Osteoblast (primary cell): ENCODE measurements around the gene TAF7. TPM values are rescaled to one million over a fixed set of nuclear protein-coding genes. Genes with fewer than 3 reads are reported as not detected.
"Not testable (repeated sequence)": the region's sequence is repeated elsewhere in the genome, so short reads cannot be mapped to it uniquely, and the experiment has no call there.

Experiments used
- DNase-seq: peaks from one replicate; pipeline ENCODE4 v3.0.0; 2011; ENCODE audit warnings: low spot score, mixed read lengths; ENCODE audit not compliant: insufficient read length; ENCODE audit errors: missing footprints
- H2AFZ ChIP-seq: 2 replicates; pipeline ENCODE4 v1.6.0; 2011; ENCODE audit warnings: mild to moderate bottlenecking, low read length
- H3K27ac ChIP-seq: 2 replicates; pipeline ENCODE4 v1.5.1; 2011; ENCODE audit warnings: mild to moderate bottlenecking, low read depth, low read length, moderate library complexity
- H3K27me3 ChIP-seq: 2 replicates; pipeline ENCODE4 v1.6.0; 2012; ENCODE audit warnings: mild to moderate bottlenecking, control low read depth, inconsistent platforms, low read length, moderate library complexity; ENCODE audit not compliant: insufficient read depth
- H3K36me3 ChIP-seq: 2 replicates; pipeline ENCODE4 v1.5.1; 2011; ENCODE audit warnings: mild to moderate bottlenecking, low read length, control low read depth, moderate library complexity; ENCODE audit not compliant: insufficient read depth
- H3K4me1 ChIP-seq: 2 replicates; pipeline ENCODE4 v1.5.1; 2011; ENCODE audit warnings: mild to moderate bottlenecking, low read length, control low read depth, moderate library complexity; ENCODE audit not compliant: insufficient read depth
- H3K4me2 ChIP-seq: 2 replicates; pipeline ENCODE4 v1.6.0; 2011; ENCODE audit warnings: mild to moderate bottlenecking, low read length; ENCODE audit not compliant: insufficient read depth
- H3K4me3 ChIP-seq: fragments of 200-600 bp; sonication (generic); 3 replicates; pipeline ENCODE4 v1.5.1; 2012; ENCODE audit warnings: mild to moderate bottlenecking, low read length, inconsistent platforms; ENCODE audit not compliant: insufficient read depth
- H3K79me2 ChIP-seq: 2 replicates; pipeline ENCODE4 v1.6.0; 2012; ENCODE audit warnings: mild to moderate bottlenecking, low read length, control low read depth, inconsistent platforms; ENCODE audit not compliant: insufficient read depth
- H3K9me3 ChIP-seq: 2 replicates; pipeline ENCODE4 v1.5.1; 2011; ENCODE audit warnings: low read depth, low read length, control low read depth
- H4K20me1 ChIP-seq: 2 replicates; pipeline ENCODE4 v1.6.0; 2012; ENCODE audit warnings: mild to moderate bottlenecking, low read length, control low read depth; ENCODE audit not compliant: insufficient read depth
- total RNA-seq: library from RNA; depleted of rRNA; stranded (reverse); fragments of >200 nt; gene quantifications from 2 replicates; pipeline ENCODE4 v1.2.3, GENCODE V29; 2012
- TF ChIP-seq, protein P1 (sequence below): IDR thresholded peaks from 2 replicates; pipeline ENCODE4 v1.5.1; 2011; ENCODE audit warnings: mild to moderate bottlenecking, low read depth, low read length, moderate library complexity; ENCODE audit errors: extremely low read depth

Gene TAF7
- total RNA-seq, 1 donor, result 48.1 TPM

DNA sequence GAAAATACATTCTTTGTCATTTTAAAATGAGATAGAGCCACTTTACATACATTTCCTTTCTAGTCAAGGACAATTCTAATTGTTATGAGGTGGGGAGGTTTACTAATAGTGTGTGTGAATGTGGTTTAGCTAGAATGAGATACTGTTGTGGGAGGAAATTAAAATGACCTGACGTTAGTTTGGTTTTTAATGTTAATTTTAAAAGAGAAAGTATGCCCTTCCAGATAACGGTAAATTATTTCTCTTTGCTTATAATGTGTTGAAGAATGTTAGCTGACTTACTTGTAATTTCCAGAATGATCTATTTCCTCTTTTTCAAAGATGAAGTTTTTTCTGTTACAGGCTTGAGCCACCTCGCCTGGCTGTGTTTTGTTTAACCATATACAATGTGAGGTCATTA lies 1.7 kb upstream of the TAF7 start:
- Histone ChIP-seq H3K27ac (no peak overlapping the region), H4K20me1 (peaks cover 20% of the 10 kb centered on the region), H3K4me3 (no peak overlapping the region), H3K4me1 (peaks cover 4% of the 10 kb centered on the region), H3K27me3 (no peaks in the 10 kb centered on the region), H3K79me2 (peaks cover 25% of the 10 kb centered on the region), H3K4me2 (no peak overlapping the region), H3K36me3 (peaks cover 22% of the 10 kb centered on the region), H2AFZ (no peak overlapping the region), H3K9me3 (peaks cover 19% of the 10 kb centered on the region)
- TF ChIP-seq, protein P1, sequence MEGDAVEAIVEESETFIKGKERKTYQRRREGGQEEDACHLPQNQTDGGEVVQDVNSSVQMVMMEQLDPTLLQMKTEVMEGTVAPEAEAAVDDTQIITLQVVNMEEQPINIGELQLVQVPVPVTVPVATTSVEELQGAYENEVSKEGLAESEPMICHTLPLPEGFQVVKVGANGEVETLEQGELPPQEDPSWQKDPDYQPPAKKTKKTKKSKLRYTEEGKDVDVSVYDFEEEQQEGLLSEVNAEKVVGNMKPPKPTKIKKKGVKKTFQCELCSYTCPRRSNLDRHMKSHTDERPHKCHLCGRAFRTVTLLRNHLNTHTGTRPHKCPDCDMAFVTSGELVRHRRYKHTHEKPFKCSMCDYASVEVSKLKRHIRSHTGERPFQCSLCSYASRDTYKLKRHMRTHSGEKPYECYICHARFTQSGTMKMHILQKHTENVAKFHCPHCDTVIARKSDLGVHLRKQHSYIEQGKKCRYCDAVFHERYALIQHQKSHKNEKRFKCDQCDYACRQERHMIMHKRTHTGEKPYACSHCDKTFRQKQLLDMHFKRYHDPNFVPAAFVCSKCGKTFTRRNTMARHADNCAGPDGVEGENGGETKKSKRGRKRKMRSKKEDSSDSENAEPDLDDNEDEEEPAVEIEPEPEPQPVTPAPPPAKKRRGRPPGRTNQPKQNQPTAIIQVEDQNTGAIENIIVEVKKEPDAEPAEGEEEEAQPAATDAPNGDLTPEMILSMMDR, result no peak
- DNase-seq, result no peak

DNA sequence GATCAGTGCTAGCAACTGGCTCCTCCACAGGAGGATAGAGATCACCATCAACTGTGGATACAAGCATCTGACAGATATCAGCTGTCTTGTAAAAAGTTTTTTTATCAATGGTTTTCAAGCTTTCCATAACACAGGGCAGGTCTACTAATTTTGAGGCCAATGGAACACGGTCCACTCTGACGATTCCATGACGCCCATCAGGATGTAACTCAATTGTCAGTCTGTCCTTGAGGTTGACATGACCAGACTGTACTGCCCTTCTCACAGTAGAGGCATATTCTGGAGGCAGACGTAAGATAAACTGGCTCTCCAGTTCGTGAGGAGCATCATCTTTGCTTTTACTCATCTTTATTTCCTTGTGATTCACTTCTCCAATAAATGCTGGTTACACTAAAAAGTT lies 885 bp downstream of the TAF7 start:
- TF ChIP-seq, protein P1, result no peak
- peak overlapping the region; percentile 98 for H3K27ac ChIP-seq
- peaks cover 45% of the 10 kb centered on the region for H3K79me2 ChIP-seq

DNA sequence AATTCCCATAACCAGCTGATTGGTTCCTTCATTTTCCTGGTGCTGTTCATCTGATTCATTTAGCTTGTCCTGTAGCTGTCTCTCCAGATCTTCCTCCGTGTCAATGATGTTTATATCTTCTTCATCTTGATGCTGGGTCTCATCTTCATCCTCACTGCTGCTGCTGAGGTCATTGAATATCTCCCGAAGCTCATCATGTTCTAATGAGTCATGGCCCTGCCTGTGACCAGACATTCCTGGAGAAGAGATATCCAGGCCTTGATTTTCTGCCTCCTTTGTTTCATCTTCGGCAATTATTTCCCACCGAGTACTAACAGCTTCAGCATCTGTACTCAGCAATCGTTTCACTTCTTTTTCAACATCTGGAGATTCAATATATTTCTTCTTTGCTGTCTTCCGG lies 1.4 kb downstream of the TAF7 start:
- Histone ChIP-seq H3K4me3 (peak overlapping the region; percentile 90), H2AFZ (no peak overlapping the region), H3K27me3 (no peaks in the 10 kb centered on the region), H3K4me1 (peaks cover 4% of the 10 kb centered on the region), H3K9me3 (peaks cover 26% of the 10 kb centered on the region), H3K4me2 (no peak overlapping the region), H3K79me2 (peaks cover 49% of the 10 kb centered on the region), H3K36me3 (peaks cover 38% of the 10 kb centered on the region), H3K27ac (no peak overlapping the region), H4K20me1 (peaks cover 22% of the 10 kb centered on the region)
- TF ChIP-seq, protein P1, result no peak
- DNase-seq, result no peak

More for the DNA sequence above, 885 bp downstream of the TAF7 start:
- peaks cover 38% of the 10 kb centered on the region for H3K36me3 ChIP-seq
- H3K27me3 ChIP-seq, result no peaks in the 10 kb centered on the region
- peaks cover 4% of the 10 kb centered on the region for H3K4me1 ChIP-seq
- peaks cover 22% of the 10 kb centered on the region for H4K20me1 ChIP-seq
- H3K4me2 ChIP-seq, result peak overlapping the region; percentile 94
- no peak overlapping the region for H2AFZ ChIP-seq
- H3K9me3 ChIP-seq, result peaks cover 26% of the 10 kb centered on the region
- H3K4me3 ChIP-seq, result peak overlapping the region; percentile 90
- no peak for DNase-seq

DNA sequence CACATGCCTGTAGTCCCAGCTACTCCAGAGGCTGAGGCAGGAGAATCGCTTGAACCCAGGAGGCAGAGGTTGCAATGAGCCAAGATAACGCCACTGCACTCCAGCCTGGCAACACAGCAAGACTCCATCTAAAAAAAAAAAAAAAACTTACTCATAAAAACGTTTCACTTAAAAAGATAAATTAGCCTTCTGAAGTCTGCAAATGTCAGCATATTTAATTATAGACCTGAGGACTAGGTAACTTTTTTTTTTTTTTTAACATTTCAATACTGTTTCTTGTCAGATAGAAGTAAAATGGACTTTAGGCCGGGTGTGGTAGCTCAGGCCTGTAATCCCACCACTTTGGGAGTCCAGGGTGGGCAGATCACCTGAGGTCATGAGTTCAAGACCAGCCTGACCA lies 3.6 kb downstream of the TAF7 start:
- DNase-seq, H3K4me1 ChIP-seq, H3K27ac ChIP-seq, H2AFZ ChIP-seq, H3K4me3 ChIP-seq, H3K4me2 ChIP-seq, H3K27me3 ChIP-seq: not testable (repeated sequence)
- Histone ChIP-seq H3K9me3 (peaks cover 26% of the 10 kb centered on the region), H3K79me2 (peaks cover 69% of the 10 kb centered on the region), H4K20me1 (peaks cover 25% of the 10 kb centered on the region), H3K36me3 (peaks cover 38% of the 10 kb centered on the region)

DNA sequence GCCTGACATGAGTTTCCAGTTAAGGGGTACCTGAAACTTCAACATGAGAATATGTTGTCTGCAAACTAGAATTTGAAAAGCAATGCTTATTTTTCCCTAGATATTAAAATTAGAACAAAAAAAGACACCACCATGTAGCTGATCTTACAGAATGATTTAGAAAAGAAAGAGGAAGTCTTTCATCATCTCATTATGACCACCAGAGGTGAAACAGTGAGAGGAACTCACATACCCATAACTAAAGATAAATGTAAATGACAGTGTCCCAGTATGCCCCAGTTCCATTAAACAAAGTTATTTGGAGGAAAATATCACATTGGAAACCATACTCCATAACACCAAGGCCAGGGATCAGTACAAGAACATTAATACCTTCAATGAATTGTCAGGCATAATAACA lies 6.9 kb downstream of the TAF7 start:
- peaks cover 26% of the 10 kb centered on the region for H3K36me3 ChIP-seq
- no peak for DNase-seq
- TF ChIP-seq, protein P1, result no peak
- peaks cover 18% of the 10 kb centered on the region for H3K9me3 ChIP-seq
- no peak overlapping the region for H3K4me2 ChIP-seq
- H4K20me1 ChIP-seq, result peaks cover 15% of the 10 kb centered on the region
- no peak overlapping the region for H3K27ac ChIP-seq
- H3K4me1 ChIP-seq, result no peaks in the 10 kb centered on the region
- no peak overlapping the region for H2AFZ ChIP-seq
- no peak overlapping the region for H3K4me3 ChIP-seq
- peaks cover 68% of the 10 kb centered on the region for H3K79me2 ChIP-seq
- no peaks in the 10 kb centered on the region for H3K27me3 ChIP-seq
